HepG2 (cell line): ENCODE data around the gene KLRF1.

Experiments
- ELK4 ChIP-seq: sonication (generic); formaldehyde crosslinking; IDR thresholded peaks from 2 replicates; pipeline ENCODE4 v1.9.0; 2021; ENCODE audit warnings: missing genetic modification reagents, borderline replicate concordance
- GTF2F1 ChIP-seq: fragments of 150-350 bp; IDR thresholded peaks from 2 replicates; pipeline ENCODE4 v1.6.1; 2014; ENCODE audit warnings: low read length
- JUN ChIP-seq: sonication (generic); formaldehyde crosslinking; IDR thresholded peaks from 2 replicates; pipeline ENCODE4 v1.4.0; 2020; ENCODE audit warnings: mild to moderate bottlenecking, missing genetic modification reagents
- POLR2AphosphoS5 ChIP-seq: IDR thresholded peaks from 2 replicates; pipeline ENCODE4 v1.6.1; 2012; ENCODE audit warnings: low read depth, low read length
- ZNF275 ChIP-seq: sonication (generic); formaldehyde crosslinking; IDR thresholded peaks from 2 replicates; pipeline ENCODE4 v1.8.0; 2022; ENCODE audit warnings: missing genetic modification reagents, mild to moderate bottlenecking, inconsistent platforms, borderline replicate concordance

GRCh38 chr12:9799961-9800360 is 27.3 kb upstream of the KLRF1 start:
- no peak for TF ChIP-seq POLR2AphosphoS5
- TF ChIP-seq GTF2F1: no peak
- TF ChIP-seq ZNF275 (CRISPR knock-in tag): no peak
- TF ChIP-seq JUN (CRISPR knock-in tag): no peak
- TF ChIP-seq ELK4 (CRISPR knock-in tag): no peak
